HG03045 (cell line): ENCODE results near the gene C1orf226.
"Not testable (repeated sequence)": the region's sequence is repeated elsewhere in the genome, so short reads cannot be mapped to it uniquely, and the experiment has no call there.

Experiments
- ATAC-seq: cut with Tn5 transposase; IDR thresholded peaks from one replicate; pipeline ENCODE4 v1.9.1; 2021; ENCODE audit warnings: mild to moderate bottlenecking, moderate library complexity; ENCODE audit not compliant: unreplicated experiment

Gene C1orf226

DNA sequence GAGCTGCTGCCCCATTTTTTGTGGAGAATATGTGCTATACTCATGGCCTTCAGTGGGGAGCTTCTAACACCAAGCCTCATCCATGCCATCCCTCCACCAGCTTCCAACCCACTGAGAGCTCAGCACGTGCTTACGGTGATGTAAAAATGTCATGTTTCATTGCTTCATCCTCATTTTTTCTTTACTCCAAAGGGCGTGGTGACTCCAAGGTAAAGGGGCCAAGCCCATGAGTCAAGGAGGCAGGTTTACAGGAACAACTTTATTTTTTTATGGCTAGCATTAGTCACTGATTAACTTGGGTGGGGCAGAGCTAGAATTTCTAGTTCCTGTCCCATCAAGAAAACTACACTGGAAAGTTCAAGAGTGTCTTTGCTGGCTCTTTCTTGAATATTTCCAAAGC is at the start of gene C1orf226:
C1orf226 (plus strand) TSS at position 346 of the 400 bp plus-strand sequence. CDS start 174 bp downstream, outside the sequence.
- no peak for ATAC-seq

- ATAC-seq, result no peak
Observed at GRCh38 chr1:162333991-162334390, 47.5 kb upstream of the C1orf226 start.

- ATAC-seq, result no peak
Observed at GRCh38 chr1:162335126-162335525, 46.4 kb upstream of the C1orf226 start.

DNA sequence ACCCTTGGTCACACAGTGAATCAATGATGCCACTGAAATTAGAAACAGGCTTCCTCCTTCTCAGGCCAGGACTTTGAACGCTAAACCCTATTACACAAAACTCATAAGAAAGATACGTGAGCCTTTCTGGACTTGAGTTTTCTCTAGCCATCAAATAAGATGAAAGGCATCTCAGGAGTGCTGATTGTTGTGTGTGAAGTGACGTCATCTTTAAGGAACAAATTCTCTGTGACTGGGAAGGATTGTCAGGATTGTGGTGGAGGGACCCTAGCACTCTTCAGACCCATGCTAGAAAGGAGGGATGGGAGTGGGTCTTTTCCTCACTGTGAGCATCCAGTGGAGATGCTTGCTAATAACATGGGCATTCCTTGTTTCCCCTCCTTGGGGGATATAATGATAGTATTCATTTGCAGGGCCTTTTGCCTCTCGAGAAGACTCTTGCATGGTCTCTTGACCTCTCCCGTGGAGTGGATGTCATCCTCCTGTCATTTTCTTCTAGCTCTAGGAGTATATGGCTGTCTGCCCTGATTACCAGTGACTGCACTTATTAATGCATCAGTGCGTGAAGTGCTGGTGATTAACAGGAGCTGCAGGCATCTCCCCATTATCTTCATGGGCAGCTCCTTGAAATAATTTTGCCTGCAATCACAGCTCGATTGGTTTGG is 44.8 kb upstream of the C1orf226 start:
- no peak for ATAC-seq

GRCh38 chr1:162342452-162342983 is 39.0 kb upstream of the C1orf226 start:
- no peak for ATAC-seq

DNA sequence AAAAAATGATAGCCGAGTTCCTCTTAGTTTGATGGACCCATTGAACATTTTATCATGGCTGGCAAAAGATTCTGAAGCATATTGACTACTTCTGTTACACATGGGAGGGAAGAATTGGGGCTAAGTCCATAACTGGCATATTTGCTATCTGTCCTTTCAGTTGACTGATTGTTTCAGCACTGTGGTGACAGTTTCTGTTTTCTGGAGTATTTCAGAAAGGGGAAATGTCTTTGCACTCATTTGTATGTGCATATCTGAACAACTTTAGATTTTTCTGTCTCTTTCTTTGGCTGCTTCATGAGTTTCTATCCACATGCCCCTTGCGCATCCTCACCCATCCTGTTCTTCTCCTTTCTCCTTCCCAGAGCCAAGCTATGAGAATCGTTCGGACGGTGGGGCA is 38.1 kb upstream of the C1orf226 start:
- no peak for ATAC-seq

DNA sequence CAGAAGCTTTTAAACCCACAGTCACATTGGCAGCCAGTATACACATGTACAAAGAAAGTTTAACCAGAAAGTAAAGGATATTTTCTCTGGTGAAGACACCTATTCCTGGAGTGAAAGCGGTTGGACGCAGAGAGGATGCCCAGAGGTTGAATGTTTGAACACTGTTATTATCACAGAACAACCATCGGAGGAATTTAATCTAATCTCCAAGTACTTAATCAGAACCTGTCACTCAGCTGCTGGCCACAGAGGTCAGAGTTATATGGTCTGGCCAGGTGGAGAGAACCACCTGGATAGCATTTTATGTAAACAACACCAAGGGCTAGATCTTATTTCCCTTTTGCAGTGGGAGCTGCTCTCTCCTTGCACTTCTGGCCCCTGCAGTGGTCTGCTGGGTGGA is 34.2 kb upstream of the C1orf226 start:
- no peak for ATAC-seq

- ATAC-seq, result no peak
Observed at GRCh38 chr1:162349635-162350330, 31.7 kb upstream of the C1orf226 start.

DNA sequence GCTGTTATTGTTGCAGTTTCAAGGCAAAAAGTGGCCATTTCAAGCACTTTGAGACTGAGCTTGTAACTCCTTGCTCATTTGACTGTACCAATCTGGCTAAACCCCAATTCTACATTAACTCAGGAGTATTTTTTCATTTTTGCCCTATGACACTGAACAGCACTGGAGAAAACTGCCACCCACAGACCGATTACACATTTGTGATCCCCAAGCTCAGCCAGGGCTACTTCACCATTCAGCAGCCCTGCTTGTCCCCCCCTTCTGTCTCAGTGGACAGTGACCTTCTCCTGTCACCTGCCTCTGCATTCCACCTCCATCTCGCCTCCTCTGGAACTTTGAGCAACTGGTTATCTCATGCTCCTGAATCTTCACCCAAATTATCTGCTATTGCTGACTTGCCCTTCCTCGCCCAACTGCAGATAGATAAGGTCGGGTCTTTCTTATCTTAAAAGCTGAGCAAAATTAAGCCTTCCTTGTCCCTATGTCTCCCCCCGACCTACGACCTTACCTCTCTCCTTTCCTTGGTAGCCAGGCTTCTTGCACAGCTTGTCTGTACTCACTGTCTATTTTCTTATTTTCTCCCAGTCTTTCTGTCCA is 30.2 kb upstream of the C1orf226 start:
- ATAC-seq, result no peak

- not testable (repeated sequence) for ATAC-seq
Observed at GRCh38 chr1:162351874-162352273, 29.7 kb upstream of the C1orf226 start.

DNA sequence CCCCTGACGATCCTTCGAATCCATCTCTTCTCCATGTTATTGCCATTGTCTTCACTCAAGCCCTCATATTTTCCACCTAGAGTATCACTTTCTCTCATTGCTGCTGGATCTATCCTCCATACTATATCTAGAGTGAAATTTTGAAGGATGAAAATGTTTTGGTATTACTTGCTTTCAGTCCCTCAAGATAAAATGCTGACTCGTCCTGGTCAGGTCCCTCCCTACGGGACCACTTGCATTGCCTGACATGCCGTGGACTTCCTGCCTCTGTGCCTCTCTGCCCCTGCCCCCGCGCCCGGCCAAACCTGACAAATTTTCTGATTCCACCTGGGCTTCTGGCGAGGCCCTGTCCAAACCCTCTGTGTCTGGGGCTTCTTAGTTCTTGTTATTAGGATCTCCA is 28.4 kb upstream of the C1orf226 start:
- no peak for ATAC-seq

- ATAC-seq, result no peak
Observed at GRCh38 chr1:162353702-162354101, 27.8 kb upstream of the C1orf226 start.

- no peak for ATAC-seq
Observed at GRCh38 chr1:162357681-162358266, 23.8 kb upstream of the C1orf226 start.

GRCh38 chr1:162358928-162359327 is 22.6 kb upstream of the C1orf226 start:
- no peak for ATAC-seq

DNA sequence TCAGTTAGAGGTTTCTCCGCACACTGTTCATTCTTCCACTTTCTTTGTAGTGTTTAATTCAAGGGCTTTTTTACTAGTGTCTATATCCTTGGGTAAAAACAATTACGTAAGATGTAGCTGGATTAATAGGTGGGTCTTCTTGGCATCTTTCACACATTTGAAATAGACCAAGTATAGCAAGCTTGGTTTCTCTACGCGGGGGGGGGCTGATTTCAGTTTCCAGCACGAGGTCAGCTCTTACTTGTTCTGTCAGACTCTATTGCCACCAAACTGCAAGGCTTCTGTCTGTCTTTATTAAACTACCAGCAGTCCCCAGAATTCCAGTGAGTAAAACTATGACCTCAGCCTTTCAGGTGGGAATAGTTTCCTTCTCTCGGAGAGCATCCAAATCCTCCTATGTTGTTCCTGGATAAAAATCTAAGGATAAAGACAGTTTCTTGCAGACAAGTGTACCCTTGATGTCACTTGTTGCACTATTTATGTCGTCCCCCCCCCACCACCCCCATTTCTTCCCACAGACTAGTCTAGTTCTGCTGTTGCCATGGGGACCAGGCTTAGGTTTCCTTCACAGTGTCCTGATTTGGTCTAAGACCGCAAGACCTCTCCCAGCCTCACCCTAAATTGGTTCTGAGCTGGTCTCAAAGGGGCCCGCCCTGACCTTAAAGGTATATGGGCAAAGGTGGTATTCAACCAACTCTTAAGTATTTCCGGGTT is 21.8 kb upstream of the C1orf226 start:
- ATAC-seq, result no peak

- ATAC-seq, result no peak
Observed at GRCh38 chr1:162360237-162360873, 21.2 kb upstream of the C1orf226 start.

DNA sequence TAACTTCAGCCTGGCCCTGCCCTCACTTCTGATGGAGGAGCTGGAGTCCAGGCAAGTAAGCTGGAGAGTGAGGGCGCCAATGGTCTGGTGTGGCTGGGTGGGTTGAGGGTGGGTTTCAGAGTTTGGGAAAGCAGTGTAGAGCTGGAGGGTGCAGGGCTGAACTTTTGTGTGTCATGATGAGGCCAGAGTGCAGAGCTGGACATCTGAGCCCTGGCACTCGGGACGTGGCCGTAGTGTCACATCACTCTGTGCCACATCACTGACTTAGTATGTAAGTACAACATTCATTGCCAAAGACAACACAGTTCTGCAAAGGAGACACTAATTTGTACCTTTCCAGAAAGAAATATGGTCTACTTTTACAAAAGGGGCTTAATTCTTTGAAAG is 20.7 kb upstream of the C1orf226 start:
- ATAC-seq, result no peak

DNA sequence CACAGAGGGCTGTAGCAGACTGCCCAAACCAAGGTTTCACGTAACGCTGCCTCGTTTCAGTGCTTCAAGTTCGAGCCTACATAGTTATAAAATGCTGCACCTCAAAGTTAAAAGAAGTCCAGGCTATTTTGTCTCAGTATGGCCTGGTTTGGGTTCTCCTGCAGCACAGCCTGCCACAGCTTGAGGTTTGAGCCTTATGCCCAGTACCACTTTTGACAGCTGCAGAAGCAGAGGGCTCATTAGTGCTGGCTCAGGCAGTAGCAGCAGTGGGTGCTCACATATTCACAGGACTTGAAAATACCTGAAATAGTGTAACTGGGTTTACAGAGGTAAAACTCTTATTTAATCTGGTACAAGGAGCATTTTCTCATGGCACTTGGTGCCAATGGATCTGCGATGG is 20.2 kb upstream of the C1orf226 start:
- no peak for ATAC-seq

DNA sequence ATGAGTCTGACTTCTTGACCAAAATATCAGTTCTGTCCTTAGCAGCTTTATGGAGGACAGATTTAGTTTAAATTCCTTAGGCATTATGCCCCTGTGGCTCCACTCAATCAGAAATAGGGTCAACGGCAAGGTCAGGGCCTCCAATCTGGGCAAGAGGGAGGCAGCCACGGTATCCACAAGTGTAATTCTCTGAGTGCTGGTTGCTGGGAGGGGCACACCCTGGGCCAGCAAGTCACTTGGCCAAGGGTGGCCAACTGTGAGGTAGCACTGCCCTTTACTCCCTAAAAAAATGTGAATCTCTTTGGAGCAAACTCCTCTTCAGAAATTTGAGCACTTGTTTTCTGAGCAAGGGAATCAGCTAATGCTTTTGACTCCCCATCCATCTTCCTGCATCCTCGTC is 17.7 kb upstream of the C1orf226 start:
- ATAC-seq, result no peak

DNA sequence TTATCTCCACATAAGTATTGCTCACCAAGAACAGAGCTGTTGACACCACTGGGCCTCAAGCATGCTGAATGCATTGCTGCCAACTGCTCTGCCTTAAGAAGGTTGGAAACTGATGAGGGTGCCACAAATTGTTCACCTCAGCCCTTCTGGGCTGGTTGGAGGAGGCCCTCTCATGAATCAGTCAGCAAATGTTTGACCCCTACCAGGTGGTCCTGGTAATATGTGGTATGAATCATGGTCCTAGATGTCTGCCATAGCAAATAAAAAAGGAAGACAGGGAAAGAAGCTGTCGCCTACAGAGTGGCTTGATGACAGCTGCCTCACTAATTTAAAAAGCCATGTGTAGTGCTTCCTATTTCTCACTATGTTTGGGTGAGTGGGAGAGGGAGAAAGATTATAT is 17.0 kb upstream of the C1orf226 start:
- ATAC-seq, result no peak
